Measurements from ENCODE around the gene ERBB2. TPM values are rescaled to one million over a fixed set of nuclear protein-coding genes. Genes with fewer than 3 reads are reported as not detected.
"Not testable (repeated sequence)": the region's sequence is repeated elsewhere in the genome, so short reads cannot be mapped to it uniquely, and the experiment has no call there.

The ERBB2 gene
- total and polyA plus RNA-seq, 12 donors, result 40.3 to 89.1 (median 66.1) TPM

GRCh38 chr17:39757931-39758873 is 58.3 kb downstream of the ERBB2 start:
- Histone ChIP-seq H3K36me3 (no peaks in the 10 kb centered on the region), H3K9me3 (no peaks in the 10 kb centered on the region), H3K27me3 (peaks cover 0 to 30% (median 11%) of the 10 kb centered on the region in 7 donors), H3K27ac (peak overlapping the region in 1 of 10 donors; percentile 50), H3K4me1 (peaks cover 4 to 50% (median 15%) of the 10 kb centered on the region in 9 donors), H3K4me3 (no peak overlapping the region)
- TF ChIP-seq CTCF (IDR thresholded peaks at IDR 0.05), result no peak
- intact Hi-C loops (cut with DNase I), result loop anchor here in 5 of 10 donors (10.0 kb wide), 3 partner anchors 197 to 213 kb away; no protein-coding TSS in a partner anchor
- WGBS, 2 donors, result 62 to 72% methylated on average over 12 of the region's 12 CpGs
- DNase-seq (no peak), ATAC-seq (no peak)

- TF ChIP-seq CTCF (IDR thresholded peaks at IDR 0.05), result no peak
- Histone ChIP-seq H3K4me1 (peaks cover 0 to 41% (median 6%) of the 10 kb centered on the region in 9 donors), H3K4me3 (no peak overlapping the region), H3K27ac (no peak overlapping the region), H3K36me3 (no peaks in the 10 kb centered on the region), H3K9me3 (no peaks in the 10 kb centered on the region), H3K27me3 (peaks cover 0 to 39% (median 15%) of the 10 kb centered on the region in 7 donors)
- 89 to 92% methylated on average over 5 of the region's 5 CpGs for WGBS, 2 donors
- no peak for ATAC-seq
- DNase-seq, result no peak
- intact Hi-C loops (cut with DNase I), result loop anchor here in 5 of 10 donors (10.0 kb wide), 3 partner anchors 196 to 214 kb away; no protein-coding TSS in a partner anchor
Measured at GRCh38 chr17:39759204-39759603, 59.3 kb downstream of the ERBB2 start.

- no peaks in the 10 kb centered on the region for H3K9me3 ChIP-seq
- no peak for TF ChIP-seq CTCF (IDR thresholded peaks at IDR 0.05)
- H3K27me3 ChIP-seq, result peaks cover 0 to 47% (median 31%) of the 10 kb centered on the region in 7 donors
- H3K4me1 ChIP-seq, result peaks cover 0 to 22% (median 0%) of the 10 kb centered on the region in 9 donors
- DNase-seq (no peak), ATAC-seq (no peak)
- 89 to 92% methylated on average over 10 of the region's 10 CpGs for WGBS, 2 donors
- H3K36me3 ChIP-seq, result peaks cover 0 to 18% (median 0%) of the 10 kb centered on the region in 9 donors
- intact Hi-C loops (cut with DNase I), result no loop called here
- no peak overlapping the region for H3K4me3 ChIP-seq
- H3K27ac ChIP-seq, result no peak overlapping the region
Measured at GRCh38 chr17:39761861-39762496, 62.1 kb downstream of the ERBB2 start.

GRCh38 chr17:39763051-39763820 is 63.4 kb downstream of the ERBB2 start:
- intact Hi-C loops (cut with DNase I), result no loop called here
- Histone ChIP-seq H3K36me3 (peaks cover 0 to 18% (median 0%) of the 10 kb centered on the region in 9 donors), H3K9me3 (no peaks in the 10 kb centered on the region), H3K27ac (no peak overlapping the region), H3K4me3 (no peak overlapping the region), H3K4me1 (peaks cover 0 to 9% (median 0%) of the 10 kb centered on the region in 9 donors), H3K27me3 (peaks cover 0 to 47% (median 31%) of the 10 kb centered on the region in 7 donors)
- WGBS, 2 donors, result 67 to 71% methylated on average over 5 of the region's 5 CpGs
- no peak for ATAC-seq
- no peak for TF ChIP-seq CTCF (IDR thresholded peaks at IDR 0.05)
- no peak for DNase-seq

- ATAC-seq; H3K4me3 ChIP-seq; H3K4me1 ChIP-seq; H3K9me3 ChIP-seq; DNase-seq; intact Hi-C loops (cut with DNase I); H3K27ac ChIP-seq: not testable (repeated sequence)
- Histone ChIP-seq H3K36me3 (peaks cover 0 to 18% (median 0%) of the 10 kb centered on the region in 9 donors), H3K27me3 (peaks cover 0 to 46% (median 31%) of the 10 kb centered on the region in 7 donors)
- 68 to 75% methylated on average over 3 of the region's 3 CpGs for WGBS, 2 donors
Measured at GRCh38 chr17:39764171-39764570, 64.3 kb downstream of the ERBB2 start.
